ENCODE measurements around the gene CHN2.

The CHN2 gene

GRCh38 chr7:29365423-29365822, 170.8 kb downstream of the CHN2 start:
- Mint-ChIP-seq H3K4me3 (no peak overlapping the region), H3K4me1 (ENCODE audit: low read depth) (peaks cover 15% of the 10 kb centered on the region), H3K27ac (no peak overlapping the region), H3K27me3 (no peaks in the 10 kb centered on the region), H3K9me3 (no peaks in the 10 kb centered on the region), H3K36me3 (ENCODE audit: low read depth) (peaks cover 28% of the 10 kb centered on the region)
- intact Hi-C loops (cut with micrococcal nuclease), result no loop called here

- Mint-ChIP-seq H3K27me3 (no peaks in the 10 kb centered on the region), H3K36me3 (ENCODE audit: low read depth) (peaks cover 36% of the 10 kb centered on the region), H3K4me1 (ENCODE audit: low read depth) (peaks cover 12% of the 10 kb centered on the region), H3K9me3 (no peaks in the 10 kb centered on the region), H3K27ac (no peak overlapping the region), H3K4me3 (no peak overlapping the region)
- intact Hi-C loops (cut with micrococcal nuclease), result no loop called here
Measured at GRCh38 chr7:29367784-29368183, 173.2 kb downstream of the CHN2 start.

- H3K36me3 Mint-ChIP-seq (ENCODE audit: low read depth), result peaks cover 53% of the 10 kb centered on the region
- peaks cover 19% of the 10 kb centered on the region for H3K4me1 Mint-ChIP-seq (ENCODE audit: low read depth)
- H3K4me3 Mint-ChIP-seq, result no peak overlapping the region
- H3K27ac Mint-ChIP-seq, result no peak overlapping the region
- H3K27me3 Mint-ChIP-seq, result no peaks in the 10 kb centered on the region
- H3K9me3 Mint-ChIP-seq, result no peaks in the 10 kb centered on the region
- intact Hi-C loops (cut with micrococcal nuclease), result no loop called here
Measured at GRCh38 chr7:29369909-29370488, 175.4 kb downstream of the CHN2 start.

GRCh38 chr7:29370531-29371314, 176.1 kb downstream of the CHN2 start:
- intact Hi-C loops (cut with micrococcal nuclease), result no loop called here
- no peak overlapping the region for H3K4me3 Mint-ChIP-seq
- peaks cover 61% of the 10 kb centered on the region for H3K36me3 Mint-ChIP-seq (ENCODE audit: low read depth)
- no peaks in the 10 kb centered on the region for H3K27me3 Mint-ChIP-seq
- no peak overlapping the region for H3K27ac Mint-ChIP-seq
- H3K4me1 Mint-ChIP-seq (ENCODE audit: low read depth), result peaks cover 19% of the 10 kb centered on the region
- H3K9me3 Mint-ChIP-seq, result no peaks in the 10 kb centered on the region

- Mint-ChIP-seq H3K4me1 (ENCODE audit: low read depth) (peaks cover 19% of the 10 kb centered on the region), H3K9me3 (no peaks in the 10 kb centered on the region), H3K4me3 (no peak overlapping the region), H3K36me3 (ENCODE audit: low read depth) (peaks cover 68% of the 10 kb centered on the region), H3K27ac (no peak overlapping the region), H3K27me3 (no peaks in the 10 kb centered on the region)
- intact Hi-C loops (cut with micrococcal nuclease), result no loop called here
Measured at GRCh38 chr7:29371472-29371871, 176.9 kb downstream of the CHN2 start.

- intact Hi-C loops (cut with micrococcal nuclease), result no loop called here
- Mint-ChIP-seq H3K27me3 (no peaks in the 10 kb centered on the region), H3K9me3 (no peaks in the 10 kb centered on the region), H3K27ac (peak overlapping the region; percentile 43), H3K4me1 (ENCODE audit: low read depth) (peaks cover 19% of the 10 kb centered on the region), H3K36me3 (ENCODE audit: low read depth) (peaks cover 79% of the 10 kb centered on the region), H3K4me3 (no peak overlapping the region)
Measured at GRCh38 chr7:29372351-29373090, 177.9 kb downstream of the CHN2 start.

- Mint-ChIP-seq H3K36me3 (ENCODE audit: low read depth) (peaks cover 92% of the 10 kb centered on the region), H3K27me3 (no peaks in the 10 kb centered on the region), H3K9me3 (no peaks in the 10 kb centered on the region), H3K4me1 (ENCODE audit: low read depth) (peaks cover 19% of the 10 kb centered on the region), H3K27ac (no peak overlapping the region), H3K4me3 (no peak overlapping the region)
- intact Hi-C loops (cut with micrococcal nuclease), result no loop called here
Measured at GRCh38 chr7:29375641-29376562, 181.3 kb downstream of the CHN2 start.

DNA sequence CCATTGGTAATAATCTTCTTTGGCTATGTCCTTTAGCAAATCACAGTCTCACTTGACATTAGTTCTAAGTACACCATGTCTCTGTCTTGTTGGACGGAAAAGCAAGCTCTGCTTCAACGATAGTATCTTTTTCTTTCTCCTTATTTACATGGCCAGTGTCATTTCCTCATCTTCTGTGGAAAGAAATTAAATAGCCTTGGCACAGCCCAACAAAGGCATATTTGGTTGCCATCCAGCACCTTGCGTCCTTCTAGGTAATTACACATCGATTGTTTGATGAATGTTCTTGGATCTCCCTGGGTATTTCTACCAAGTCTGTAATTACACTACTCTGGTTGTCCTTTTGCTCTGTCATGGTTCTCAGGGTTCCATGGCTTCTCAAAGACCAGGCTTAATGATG, 183.1 kb downstream of the CHN2 start:
- no peaks in the 10 kb centered on the region for H3K9me3 Mint-ChIP-seq
- H3K4me3 Mint-ChIP-seq, result no peak overlapping the region
- H3K27ac Mint-ChIP-seq, result no peak overlapping the region
- intact Hi-C loops (cut with micrococcal nuclease), result no loop called here
- H3K27me3 Mint-ChIP-seq, result no peaks in the 10 kb centered on the region
- peaks cover 94% of the 10 kb centered on the region for H3K36me3 Mint-ChIP-seq (ENCODE audit: low read depth)
- peaks cover 14% of the 10 kb centered on the region for H3K4me1 Mint-ChIP-seq (ENCODE audit: low read depth)

- peaks cover 91% of the 10 kb centered on the region for H3K36me3 Mint-ChIP-seq (ENCODE audit: low read depth)
- H3K27ac Mint-ChIP-seq, result no peak overlapping the region
- H3K4me3 Mint-ChIP-seq, result no peak overlapping the region
- peaks cover 12% of the 10 kb centered on the region for H3K4me1 Mint-ChIP-seq (ENCODE audit: low read depth)
- H3K9me3 Mint-ChIP-seq, result no peaks in the 10 kb centered on the region
- no peaks in the 10 kb centered on the region for H3K27me3 Mint-ChIP-seq
- intact Hi-C loops (cut with micrococcal nuclease), result no loop called here
Measured at GRCh38 chr7:29379551-29379950, 185.0 kb downstream of the CHN2 start.

DNA sequence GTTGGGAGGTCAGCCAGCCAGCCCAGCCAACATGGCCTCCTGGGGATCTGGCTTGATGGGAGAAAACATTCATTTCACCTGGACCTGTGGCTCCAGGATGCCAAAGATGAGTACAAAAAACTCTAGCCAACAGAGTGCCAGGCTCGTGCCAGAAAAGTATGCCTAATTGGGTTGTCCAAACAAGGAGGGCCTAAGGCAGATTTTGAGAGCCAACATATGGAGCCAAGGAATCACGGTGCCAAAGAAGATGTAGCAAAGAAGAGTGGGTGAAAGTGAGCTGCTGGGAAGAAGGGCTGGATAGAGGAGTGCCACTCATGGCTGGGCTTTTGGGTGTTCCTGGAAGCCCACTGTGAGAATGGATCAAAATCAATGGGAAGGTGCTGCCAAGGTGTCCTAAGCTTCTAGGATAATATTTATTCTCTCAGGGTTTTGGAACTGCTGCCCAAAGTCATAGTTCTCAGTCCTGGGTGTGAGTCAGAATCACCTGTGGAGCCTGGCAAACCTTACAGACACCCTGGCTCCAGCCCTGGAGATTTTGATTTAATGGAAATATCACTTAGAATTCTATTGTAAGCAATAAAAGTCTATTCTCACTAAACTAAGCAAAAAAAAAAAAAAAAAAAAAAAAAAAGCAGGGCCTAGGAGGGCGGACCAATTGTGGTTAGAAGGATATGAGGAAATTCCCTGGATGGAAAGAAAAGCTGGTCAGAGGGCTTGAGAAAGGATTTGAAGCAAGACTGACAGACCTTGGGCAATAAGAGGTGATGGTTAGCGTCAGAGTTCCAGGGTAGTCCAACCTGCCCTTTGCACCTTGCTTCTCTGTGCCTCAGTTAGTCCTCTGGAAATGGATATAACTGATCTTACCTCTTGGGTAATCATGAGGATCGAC, 186.9 kb downstream of the CHN2 start:
- Mint-ChIP-seq H3K36me3 (ENCODE audit: low read depth) (peaks cover 72% of the 10 kb centered on the region), H3K4me3 (no peak overlapping the region), H3K9me3 (no peaks in the 10 kb centered on the region), H3K27ac (no peak overlapping the region), H3K27me3 (no peaks in the 10 kb centered on the region), H3K4me1 (ENCODE audit: low read depth) (peaks cover 12% of the 10 kb centered on the region)
- intact Hi-C loops (cut with micrococcal nuclease), result no loop called here

DNA sequence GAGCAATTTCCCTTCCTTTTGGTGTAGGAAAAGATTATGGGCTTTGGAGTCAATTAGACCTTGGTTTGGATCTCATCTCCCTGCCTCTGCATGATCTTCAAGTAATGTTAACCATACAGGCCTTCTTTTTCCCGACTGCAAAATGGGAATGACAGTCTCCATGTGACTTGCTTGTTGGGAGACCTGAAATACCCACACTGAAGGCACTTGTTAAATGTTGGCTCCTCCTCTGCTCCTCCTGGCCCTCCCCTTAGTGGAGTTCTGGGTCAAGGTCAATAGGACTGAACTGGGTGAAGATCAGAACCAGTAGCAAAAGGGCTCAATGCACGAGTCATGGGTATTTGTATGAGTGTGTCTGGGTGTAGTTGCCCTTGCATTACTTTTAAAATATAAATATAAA, 189.7 kb downstream of the CHN2 start:
- Mint-ChIP-seq H3K27ac (no peak overlapping the region), H3K27me3 (no peaks in the 10 kb centered on the region), H3K4me3 (no peak overlapping the region), H3K36me3 (ENCODE audit: low read depth) (peaks cover 54% of the 10 kb centered on the region), H3K4me1 (ENCODE audit: low read depth) (peaks cover 12% of the 10 kb centered on the region), H3K9me3 (no peaks in the 10 kb centered on the region)
- intact Hi-C loops (cut with micrococcal nuclease), result no loop called here

GRCh38 chr7:29385214-29385814, 190.7 kb downstream of the CHN2 start:
- no peaks in the 10 kb centered on the region for H3K9me3 Mint-ChIP-seq
- no peaks in the 10 kb centered on the region for H3K27me3 Mint-ChIP-seq
- peaks cover 52% of the 10 kb centered on the region for H3K36me3 Mint-ChIP-seq (ENCODE audit: low read depth)
- H3K4me3 Mint-ChIP-seq, result no peak overlapping the region
- no peak overlapping the region for H3K27ac Mint-ChIP-seq
- H3K4me1 Mint-ChIP-seq (ENCODE audit: low read depth), result peaks cover 12% of the 10 kb centered on the region
- intact Hi-C loops (cut with micrococcal nuclease), result no loop called here
